T47D (cell line): ENCODE data around the gene DPYD.

ENCODE experiments used
- DNase-seq, 2 experiments: peaks; one replicate each; pipeline versions ENCODE4 v3.0.0 to v3.0.0-alpha.2; 2011 to 2012; ENCODE audit warnings: low read depth in 1 of 2, low spot score in 1 of 2
- JUND ChIP-seq: IDR thresholded peaks from 2 replicates; pipeline ENCODE4 v1.6.1; 2012; ENCODE audit warnings: low read depth
- in situ Hi-C: cut with HindIII; loops from 2 replicates; pipeline ENCODE4 v1.10.0; 2016; ENCODE audit warnings: low sequenced_read_pairs, low pct_unique_long_range_greater_than_20kb

The DPYD gene

GRCh38 chr1:97540346-97540888 is 380.4 kb downstream of the DPYD start:
- no peak for DNase-seq
- TF ChIP-seq JUND, result no peak
- in situ Hi-C loops, result no loop called here

GRCh38 chr1:97538113-97538512 is 382.7 kb downstream of the DPYD start:
- TF ChIP-seq JUND, result no peak
- in situ Hi-C loops, result no loop called here
- no peak for DNase-seq

GRCh38 chr1:97533358-97533757 is 387.5 kb downstream of the DPYD start:
- TF ChIP-seq JUND, result no peak
- DNase-seq, result no peak
- in situ Hi-C loops, result no loop called here

- TF ChIP-seq JUND, result no peak
- no peak for DNase-seq
- in situ Hi-C loops, result no loop called here
Measured at GRCh38 chr1:97529600-97529999, 391.2 kb downstream of the DPYD start.

- in situ Hi-C loops, result no loop called here
- no peak for DNase-seq
- TF ChIP-seq JUND, result no peak
Measured at GRCh38 chr1:97524211-97524610, 396.6 kb downstream of the DPYD start.

- no peak for TF ChIP-seq JUND
- in situ Hi-C loops, result no loop called here
- DNase-seq, result no peak
Measured at GRCh38 chr1:97516588-97516987, 404.2 kb downstream of the DPYD start.

- no peak for TF ChIP-seq JUND
- in situ Hi-C loops, result no loop called here
Measured at GRCh38 chr1:97508653-97509218, 412.1 kb downstream of the DPYD start.

GRCh38 chr1:97507863-97508262 is 413.0 kb downstream of the DPYD start:
- in situ Hi-C loops, result no loop called here
- DNase-seq, result no peak
- no peak for TF ChIP-seq JUND

More at GRCh38 chr1:97508653-97509218, 412.1 kb downstream of the DPYD start:
- no peak for DNase-seq

- in situ Hi-C loops, result no loop called here
- TF ChIP-seq JUND, result no peak
- DNase-seq, result no peak
Measured at GRCh38 chr1:97506368-97506767, 414.5 kb downstream of the DPYD start.

- in situ Hi-C loops, result no loop called here
- no peak for DNase-seq
- TF ChIP-seq JUND, result no peak
Measured at GRCh38 chr1:97505816-97506215, 415.0 kb downstream of the DPYD start.

GRCh38 chr1:97505289-97505688 is 415.5 kb downstream of the DPYD start:
- in situ Hi-C loops, result no loop called here
- DNase-seq, result no peak
- TF ChIP-seq JUND, result no peak

- TF ChIP-seq JUND, result no peak
- no peak for DNase-seq
- in situ Hi-C loops, result no loop called here
Measured at GRCh38 chr1:97502360-97502759, 418.5 kb downstream of the DPYD start.

GRCh38 chr1:97501628-97502027 is 419.2 kb downstream of the DPYD start:
- no peak for TF ChIP-seq JUND
- no peak for DNase-seq
- in situ Hi-C loops, result no loop called here

GRCh38 chr1:97500760-97501159 is 420.1 kb downstream of the DPYD start:
- no peak for TF ChIP-seq JUND
- in situ Hi-C loops, result no loop called here
- DNase-seq, result no peak
